ENCODE results near the gene OGG1. TPM values are rescaled to one million over a fixed set of nuclear protein-coding genes. Genes with fewer than 3 reads are reported as not detected.
A peak's percentile ranks its signal among the peaks of the same experiment; 100 is the strongest.

OGG1 gene
- total and polyA plus RNA-seq, 12 donors = 5.2 to 15.1 (median 8.5) TPM

GRCh38 chr3:9761919-9762318 is 12.2 kb downstream of the OGG1 start:
- H3K27me3 ChIP-seq = no peaks in the 10 kb centered on the region
- no peak overlapping the region for H3K27ac ChIP-seq
- TF ChIP-seq CTCF (IDR thresholded peaks at IDR 0.05) = no peak
- DNase-seq = no peak
- no peak for ATAC-seq
- WGBS, 2 donors = 94 to 98% methylated on average over 5 of the region's 5 CpGs
- intact Hi-C loops (cut with DNase I) = no loop called here
- no peaks in the 10 kb centered on the region for H3K9me3 ChIP-seq
- H3K4me3 ChIP-seq = no peak overlapping the region
- peaks cover 0 to 87% (median 23%) of the 10 kb centered on the region in 9 donors for H3K36me3 ChIP-seq
- peaks cover 0 to 7% (median 4%) of the 10 kb centered on the region in 9 donors for H3K4me1 ChIP-seq

DNA sequence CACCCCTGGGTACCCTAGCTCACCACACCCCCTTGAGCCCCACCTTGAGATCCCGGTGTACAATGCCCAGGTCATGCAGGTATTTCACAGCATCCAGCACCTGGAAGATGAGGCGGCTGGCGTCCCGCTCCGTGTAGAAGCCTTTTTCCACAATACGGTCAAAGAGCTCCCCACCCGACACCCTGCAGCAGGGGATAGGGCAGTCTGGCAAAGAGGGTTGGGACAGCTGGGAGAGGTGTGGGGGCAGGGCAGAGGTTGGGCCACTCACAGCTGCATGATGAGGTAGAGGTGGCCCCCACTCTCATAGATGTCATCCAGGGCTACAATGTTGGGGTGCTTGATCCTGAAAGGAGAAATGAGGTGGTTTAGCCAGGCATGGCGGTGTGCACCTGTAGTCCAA is 13.1 kb downstream of the OGG1 start:
- 92 to 96% methylated on average over 8 of the region's 8 CpGs for WGBS, 2 donors
- no peaks in the 10 kb centered on the region for H3K27me3 ChIP-seq
- no peak for ATAC-seq
- H3K36me3 ChIP-seq = peaks cover 0 to 78% (median 13%) of the 10 kb centered on the region in 9 donors
- H3K27ac ChIP-seq = no peak overlapping the region
- no peak for TF ChIP-seq CTCF (IDR thresholded peaks at IDR 0.05)
- intact Hi-C loops (cut with DNase I) = no loop called here
- H3K4me3 ChIP-seq = no peak overlapping the region
- H3K9me3 ChIP-seq = no peaks in the 10 kb centered on the region
- H3K4me1 ChIP-seq = peaks cover 0 to 16% (median 13%) of the 10 kb centered on the region in 9 donors
- DNase-seq = no peak

- Histone ChIP-seq H3K4me1 (peaks cover 10 to 46% (median 40%) of the 10 kb centered on the region in 9 donors), H3K36me3 (peaks cover 0 to 48% (median 5%) of the 10 kb centered on the region in 9 donors), H3K27ac (peak overlapping the region in 1 of 10 donors; percentile 88), H3K9me3 (no peaks in the 10 kb centered on the region), H3K27me3 (no peaks in the 10 kb centered on the region), H3K4me3 (no peak overlapping the region)
- no peak for ATAC-seq
- intact Hi-C loops (cut with DNase I) = no loop called here
- no peak for TF ChIP-seq CTCF (IDR thresholded peaks at IDR 0.05)
- DNase-seq = no peak
- WGBS, 2 donors = 86 to 95% methylated on average over 4 of the region's 4 CpGs
Measured at GRCh38 chr3:9765865-9766264, 16.1 kb downstream of the OGG1 start.

- H3K27ac ChIP-seq = peak overlapping the region in 9 of 10 donors; percentile 13 to 91 (median 63)
- intact Hi-C loops (cut with DNase I) = no loop called here
- peaks cover 0 to 34% (median 2%) of the 10 kb centered on the region in 9 donors for H3K36me3 ChIP-seq
- H3K4me3 ChIP-seq = no peak overlapping the region
- H3K27me3 ChIP-seq = no peaks in the 10 kb centered on the region
- ATAC-seq (peak in 5 of 8 donors; percentile 25 to 48 (median 33)), DNase-seq (peak in 1 of 2 donors; percentile 24)
- no peak for TF ChIP-seq CTCF (IDR thresholded peaks at IDR 0.05)
- no peaks in the 10 kb centered on the region for H3K9me3 ChIP-seq
- 47 to 49% methylated on average over 7 of the region's 7 CpGs for WGBS, 2 donors
- H3K4me1 ChIP-seq = peaks cover 10 to 50% (median 42%) of the 10 kb centered on the region in 9 donors
Measured at GRCh38 chr3:9767418-9767817, 17.7 kb downstream of the OGG1 start.
